CD4-positive, alpha-beta T cell treated with Interleukin-17A for 4 hours (primary cell): ENCODE data around the gene IL12B.
"Not testable (repeated sequence)": the region's sequence is repeated elsewhere in the genome, so short reads cannot be mapped to it uniquely, and the experiment has no call there.

Experiments
- DNase-seq: peaks from one replicate; pipeline ENCODE4 v3.0.0-alpha.2; 2020; ENCODE audit warnings: mixed read lengths

IL12B gene

GRCh38 chr5:159332800-159333544 lies 2.7 kb upstream of the IL12B start:
- no peak for DNase-seq

GRCh38 chr5:159331093-159331973 lies 1.0 kb upstream of the IL12B start:
- peak; percentile 83 for DNase-seq

DNA sequence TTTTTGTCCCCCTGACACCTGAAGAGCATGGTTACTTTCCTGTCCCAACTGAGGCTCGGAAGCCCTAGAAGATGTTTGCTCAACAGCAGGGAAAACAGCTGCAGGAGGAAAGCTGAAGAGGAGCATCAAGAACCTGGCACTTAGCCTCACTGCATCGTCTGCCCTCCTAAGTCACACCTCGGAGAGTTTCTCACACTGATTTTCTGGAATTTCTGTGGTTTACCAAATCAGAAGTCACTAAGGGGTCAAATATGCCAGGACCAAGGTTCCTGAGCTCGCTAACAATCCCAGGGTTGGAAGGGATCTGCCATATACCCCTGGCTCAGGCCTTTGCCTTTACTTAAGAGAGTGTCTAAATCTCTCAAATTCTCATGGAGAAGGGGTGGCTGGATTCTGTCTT lies 5.3 kb downstream of the IL12B start:
- no peak for DNase-seq

DNA sequence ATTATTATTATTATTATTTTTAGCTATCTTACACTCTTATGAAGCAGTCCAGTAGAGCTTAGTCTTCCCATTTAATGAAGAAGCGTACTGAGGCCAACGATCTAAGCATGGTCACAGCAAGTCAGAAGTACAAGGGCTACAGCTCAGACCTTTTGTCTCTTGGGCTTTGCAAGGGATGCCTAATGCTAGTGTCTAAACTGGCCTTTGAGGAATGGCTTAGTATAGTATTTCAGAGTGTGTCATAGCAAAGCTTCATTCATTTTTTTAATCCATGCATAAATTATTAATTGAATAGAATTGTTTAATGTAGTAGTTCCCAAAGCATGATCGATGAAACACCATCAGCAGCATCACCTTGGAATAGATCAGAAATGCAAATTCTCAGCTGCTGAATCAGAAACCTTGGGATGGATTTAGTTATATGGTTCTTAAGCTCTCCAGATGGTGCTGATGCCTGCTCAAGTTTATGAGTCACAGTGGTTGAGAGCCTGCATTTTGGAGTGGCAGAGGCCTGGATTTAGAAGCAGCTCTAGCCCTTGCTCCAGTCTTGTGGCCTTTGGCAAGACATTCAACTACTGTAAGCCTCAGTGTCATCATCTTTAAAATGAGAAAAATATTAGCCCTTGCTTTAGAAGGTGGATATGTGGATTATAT lies 6.1 kb downstream of the IL12B start:
- no peak for DNase-seq

DNA sequence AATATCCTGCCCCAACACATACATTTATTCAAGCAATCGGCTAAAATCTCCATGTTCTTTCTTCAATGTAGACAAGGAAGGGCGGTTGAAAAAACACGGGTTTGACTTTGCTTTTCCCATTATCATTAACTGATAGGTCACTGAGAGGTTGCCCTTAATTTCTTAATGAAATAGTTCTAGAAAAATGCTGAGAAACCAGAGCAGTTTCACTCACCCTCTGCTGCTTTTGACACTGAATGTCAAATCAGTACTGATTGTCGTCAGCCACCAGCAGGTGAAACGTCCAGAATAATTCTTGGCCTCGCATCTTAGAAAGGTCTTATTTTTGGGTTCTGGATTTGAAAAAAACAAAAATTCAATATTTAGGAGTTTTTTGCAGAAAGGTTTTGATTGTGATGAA lies 8.1 kb downstream of the IL12B start:
- no peak for DNase-seq

- DNase-seq: no peak
These were observed 10.5 kb downstream of the IL12B start for GRCh38 chr5:159319832-159320231.

GRCh38 chr5:159319363-159319762 lies 10.9 kb downstream of the IL12B start:
- no peak for DNase-seq

DNA sequence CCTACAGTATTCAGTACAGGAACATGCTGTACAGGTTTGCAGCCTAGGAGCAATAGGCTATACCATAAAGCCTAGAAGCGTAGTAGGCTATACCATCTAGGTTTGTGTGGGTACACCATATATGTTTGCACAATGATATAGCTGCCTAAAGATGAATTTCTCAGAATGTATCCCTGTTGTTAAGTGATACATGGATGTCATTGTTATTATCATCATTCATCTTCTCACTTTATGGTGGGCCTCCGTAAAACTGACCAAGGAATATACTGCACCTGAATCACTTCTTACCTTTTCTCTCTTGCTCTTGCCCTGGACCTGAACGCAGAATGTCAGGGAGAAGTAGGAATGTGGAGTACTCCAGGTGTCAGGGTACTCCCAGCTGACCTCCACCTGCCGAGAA lies 11.8 kb downstream of the IL12B start:
- DNase-seq: no peak

DNA sequence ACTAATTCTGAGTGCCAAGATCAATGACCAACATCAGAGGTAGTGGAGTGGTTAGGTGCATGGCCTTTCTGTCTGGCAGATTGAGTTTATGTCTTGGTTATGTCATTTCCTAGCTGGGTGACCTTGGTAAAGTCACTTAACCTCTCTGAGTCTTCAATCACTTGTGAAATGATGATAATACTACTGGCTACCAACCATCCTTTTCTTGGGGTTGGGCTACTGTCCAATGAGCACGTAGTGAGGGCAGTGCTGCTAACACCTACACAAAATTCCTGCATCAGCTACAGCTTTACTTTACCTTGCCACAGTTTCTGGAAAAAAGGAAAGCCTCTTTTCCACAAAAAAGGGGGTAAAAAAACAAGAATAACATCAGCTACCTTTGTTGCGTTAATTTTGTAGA lies 12.4 kb downstream of the IL12B start:
- no peak for DNase-seq

- DNase-seq: peak; percentile 56
These were observed 13.5 kb downstream of the IL12B start for GRCh38 chr5:159316519-159317383.

DNA sequence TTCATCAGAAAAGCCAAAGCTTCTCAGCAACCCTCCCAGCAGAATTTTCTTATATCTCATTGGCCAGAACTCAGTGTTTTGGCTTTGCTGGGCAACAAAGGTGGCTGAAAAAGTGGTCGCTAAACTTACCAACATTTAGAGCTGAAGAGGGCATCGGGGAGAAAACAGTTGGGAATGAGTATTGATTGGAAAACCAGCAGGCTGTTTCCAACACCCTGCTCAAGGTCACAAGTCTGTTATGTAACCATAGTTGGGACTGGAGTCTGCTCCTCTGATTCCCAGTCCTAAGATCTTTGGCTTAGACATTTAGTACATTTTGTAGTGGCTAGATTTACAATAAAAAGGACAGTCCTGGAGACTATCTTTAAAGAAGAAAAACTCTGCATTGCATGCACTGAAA lies 17.1 kb downstream of the IL12B start:
- DNase-seq: no peak

GRCh38 chr5:159311063-159311462 lies 19.2 kb downstream of the IL12B start:
- no peak for DNase-seq

- DNase-seq: peak; percentile 57
These were observed 19.8 kb downstream of the IL12B start for GRCh38 chr5:159310511-159310910.

DNA sequence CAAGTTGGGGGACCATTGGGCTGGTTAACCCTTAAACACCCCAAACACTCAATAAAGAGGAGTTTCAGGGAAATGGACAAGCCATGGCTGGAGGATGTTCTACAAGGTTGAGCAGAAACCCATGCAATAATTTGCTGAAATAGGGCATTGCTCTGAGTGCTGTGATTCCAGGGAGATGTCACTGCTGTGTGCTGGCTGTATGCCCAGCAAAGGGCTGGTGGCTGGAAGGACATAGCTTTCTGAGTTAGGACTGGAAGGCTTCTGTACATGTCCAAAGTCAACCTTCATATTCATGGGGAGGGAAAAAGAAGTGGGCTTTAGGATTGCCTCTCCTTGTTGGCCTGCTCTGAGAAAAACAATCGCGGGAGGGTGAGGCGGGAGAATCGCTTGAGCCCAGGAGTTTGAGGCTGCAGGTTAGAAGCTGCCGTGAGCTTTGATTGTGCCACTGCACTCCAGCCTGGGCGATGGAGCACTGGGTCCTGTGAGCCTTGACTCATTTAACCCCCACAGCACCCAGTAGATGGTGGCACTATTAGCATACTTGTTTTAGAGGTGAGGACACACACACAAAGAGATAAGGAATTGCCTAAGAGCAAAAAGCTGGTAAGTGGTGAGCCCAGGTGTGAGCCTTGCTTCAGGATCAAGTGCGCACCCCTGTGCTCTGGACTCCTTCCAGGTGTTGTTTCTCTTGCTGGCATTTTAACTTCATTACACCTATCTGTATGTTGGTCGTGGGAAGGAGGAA lies 20.4 kb downstream of the IL12B start:
- no peak for DNase-seq

DNA sequence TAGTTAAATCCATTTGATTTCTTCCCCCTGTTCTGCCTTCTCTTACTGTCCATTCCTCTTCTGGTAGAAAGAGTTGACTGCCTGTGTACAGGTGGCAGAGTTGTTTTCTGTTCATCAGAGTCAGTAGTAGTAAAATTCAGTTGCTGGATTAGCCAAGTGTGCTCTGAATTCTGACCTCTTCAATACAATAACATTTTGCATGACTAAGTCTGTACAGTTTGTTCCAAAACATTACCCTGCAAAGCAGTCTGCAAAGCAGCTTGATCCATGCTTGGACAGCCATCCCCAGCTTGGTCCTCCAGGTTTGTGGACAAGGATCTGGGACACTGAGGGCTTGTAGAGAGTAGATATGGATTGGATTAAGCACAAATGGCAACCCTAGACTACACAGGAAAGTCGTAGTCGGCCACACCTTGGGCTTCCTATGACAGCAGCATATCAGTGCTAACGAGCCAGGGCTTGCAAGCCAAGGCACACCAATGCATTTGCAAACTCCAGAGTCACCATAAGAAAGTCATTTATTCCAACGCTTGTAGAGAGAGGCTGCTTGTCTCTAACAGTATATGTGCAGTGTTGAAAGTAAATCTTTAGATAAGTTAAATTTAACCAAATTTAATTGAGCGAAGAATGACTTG lies 25.2 kb downstream of the IL12B start:
- DNase-seq: no peak

- DNase-seq: no peak
These were observed 27.0 kb downstream of the IL12B start for GRCh38 chr5:159303286-159303685.

- not testable (repeated sequence) for DNase-seq
These were observed 28.1 kb downstream of the IL12B start for GRCh38 chr5:159301929-159302860.

- DNase-seq: no peak
These were observed 28.8 kb downstream of the IL12B start for GRCh38 chr5:159301466-159301865.

- not testable (repeated sequence) for DNase-seq
These were observed 33.0 kb downstream of the IL12B start for GRCh38 chr5:159297300-159297699.

GRCh38 chr5:159294921-159295320 lies 35.4 kb downstream of the IL12B start:
- no peak for DNase-seq
